ENCODE results near the gene CNIH4. TPM values are rescaled to one million over a fixed set of nuclear protein-coding genes. Genes with fewer than 3 reads are reported as not detected.

Gene CNIH4
- total RNA-seq, 1 experiment from 2014 or later = 104 TPM

DNA sequence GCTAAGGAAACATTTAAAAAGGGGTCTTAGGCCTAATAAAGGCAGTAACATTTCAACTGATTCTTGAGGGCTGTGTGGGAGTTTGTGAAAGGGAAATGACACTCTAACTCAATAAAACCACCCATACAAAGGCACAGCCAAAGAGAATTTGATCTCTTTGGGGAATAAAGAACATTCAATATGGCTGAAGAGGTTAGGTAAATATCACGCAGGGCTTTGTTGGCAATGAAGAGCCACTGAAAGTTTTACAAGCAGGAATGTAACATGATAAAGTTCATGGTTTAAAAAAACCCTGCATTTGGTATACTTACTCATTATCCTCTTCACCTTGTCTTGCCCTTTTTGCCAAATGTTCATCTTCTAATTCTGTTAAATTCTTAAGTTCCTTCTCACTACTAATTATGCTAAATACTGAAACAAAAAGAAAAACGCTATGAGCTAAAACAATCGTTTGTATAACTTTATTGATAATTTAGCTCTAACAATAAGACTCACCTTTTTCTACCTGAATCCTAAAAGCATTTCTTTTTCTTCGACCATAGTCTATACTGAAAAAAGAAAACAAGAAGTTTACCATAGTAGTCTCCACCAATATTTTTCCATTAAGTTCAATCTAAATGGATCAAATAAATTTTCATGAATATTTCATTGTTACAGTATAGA lies 39.2 kb upstream of the CNIH4 start:
- Histone ChIP-seq H3K23ac (ENCODE audit: insufficient read length, low read depth, low read length) (no peak overlapping the region), H3K18ac (ENCODE audit: insufficient read length, low read depth, low read length) (no peak overlapping the region), H3K27me3 (ENCODE audit: insufficient read depth, low read length) (no peaks in the 10 kb centered on the region), H3K9me3 (ENCODE audit: control insufficient read depth, low read depth, low read length) (no peaks in the 10 kb centered on the region), H2BK20ac (ENCODE audit: low read depth, low read length, poor library complexity, severe bottlenecking) (no peak overlapping the region), H3K27ac (ENCODE audit: insufficient read length, low read depth, low read length) (no peak overlapping the region), H2AFZ (ENCODE audit: low read length) (no peak overlapping the region), H3K79me2 (ENCODE audit: insufficient read depth, low read length) (no peaks in the 10 kb centered on the region), H2BK5ac (ENCODE audit: insufficient read length, low read length) (no peak overlapping the region), H4K8ac (replicated peaks; ENCODE audit: insufficient read length, low read depth, low read length) (no peak overlapping the region), H2AK5ac (ENCODE audit: insufficient read length, low read length) (no peak overlapping the region), H3K4me2 (ENCODE audit: insufficient read depth, insufficient read length, low read length) (no peak overlapping the region), H3K4ac (ENCODE audit: low read depth, low read length) (no peak overlapping the region), H4K91ac (ENCODE audit: insufficient read length, low read depth, low read length) (no peak overlapping the region), H2BK15ac (ENCODE audit: low read depth, low read length) (no peak overlapping the region), H3K4me1 (ENCODE audit: insufficient read depth, low read length) (no peaks in the 10 kb centered on the region), H2BK12ac (ENCODE audit: insufficient read length, low read depth, low read length) (no peak overlapping the region), H3K23me2 (ENCODE audit: insufficient read length, low read depth, low read length, poor library complexity, severe bottlenecking) (no peaks in the 10 kb centered on the region), H2BK120ac (ENCODE audit: low read depth, low read length, poor library complexity, severe bottlenecking) (no peak overlapping the region), H3K56ac (ENCODE audit: insufficient read length, low read depth, low read length) (no peak overlapping the region), H3K9ac (ENCODE audit: extremely low read depth, insufficient read length, low read length) (no peak overlapping the region), H3K14ac (ENCODE audit: insufficient read depth, low read length) (no peak overlapping the region), H3T11ph (ENCODE audit: low read length) (no peak overlapping the region), H3K79me1 (ENCODE audit: insufficient read depth, low read depth, low read length, poor library complexity, severe bottlenecking) (no peaks in the 10 kb centered on the region), H4K20me1 (ENCODE audit: control insufficient read depth, insufficient read depth, insufficient read length) (no peaks in the 10 kb centered on the region), H4K5ac (ENCODE audit: insufficient read length, low read depth, low read length) (no peak overlapping the region)
- no peak for DNase-seq
- H3K4me1 Mint-ChIP-seq = no peaks in the 10 kb centered on the region
- H3K27me3 Mint-ChIP-seq (ENCODE audit: low read depth) = no peaks in the 10 kb centered on the region
- TF ChIP-seq, protein P1, sequence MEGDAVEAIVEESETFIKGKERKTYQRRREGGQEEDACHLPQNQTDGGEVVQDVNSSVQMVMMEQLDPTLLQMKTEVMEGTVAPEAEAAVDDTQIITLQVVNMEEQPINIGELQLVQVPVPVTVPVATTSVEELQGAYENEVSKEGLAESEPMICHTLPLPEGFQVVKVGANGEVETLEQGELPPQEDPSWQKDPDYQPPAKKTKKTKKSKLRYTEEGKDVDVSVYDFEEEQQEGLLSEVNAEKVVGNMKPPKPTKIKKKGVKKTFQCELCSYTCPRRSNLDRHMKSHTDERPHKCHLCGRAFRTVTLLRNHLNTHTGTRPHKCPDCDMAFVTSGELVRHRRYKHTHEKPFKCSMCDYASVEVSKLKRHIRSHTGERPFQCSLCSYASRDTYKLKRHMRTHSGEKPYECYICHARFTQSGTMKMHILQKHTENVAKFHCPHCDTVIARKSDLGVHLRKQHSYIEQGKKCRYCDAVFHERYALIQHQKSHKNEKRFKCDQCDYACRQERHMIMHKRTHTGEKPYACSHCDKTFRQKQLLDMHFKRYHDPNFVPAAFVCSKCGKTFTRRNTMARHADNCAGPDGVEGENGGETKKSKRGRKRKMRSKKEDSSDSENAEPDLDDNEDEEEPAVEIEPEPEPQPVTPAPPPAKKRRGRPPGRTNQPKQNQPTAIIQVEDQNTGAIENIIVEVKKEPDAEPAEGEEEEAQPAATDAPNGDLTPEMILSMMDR (conservative IDR thresholded peaks at IDR 0.05) = no peak
- no CpG with 5 or more reads among the region's 4 CpGs for WGBS (ENCODE audit: extremely low coverage, insufficient read length, low lambda C conversion rate)
- peaks cover 9 to 61% (median 44%) of the 10 kb centered on the region in 3 experiments; a peak in 6 of 7 replicates for H3K36me3 Mint-ChIP-seq (ENCODE audit: insufficient read depth in 1 of 3, low read depth in 3 of 3)
- H3K4me3 Mint-ChIP-seq = no peak overlapping the region
- no peaks in the 10 kb centered on the region for H3K9me3 Mint-ChIP-seq
- 0 out of 7 replicates have a peak overlapping the region, but pooled peaks of 1 of the 3 experiments have one; percentile 19 for H3K27ac Mint-ChIP-seq

All from H9 (cell line).